ENCODE data around the gene LILRB2. TPM values are rescaled to one million over a fixed set of nuclear protein-coding genes. Genes with fewer than 3 reads are reported as not detected.
A peak's percentile ranks its signal among the peaks of the same experiment; 100 is the strongest.
"Not testable (repeated sequence)": the region's sequence is repeated elsewhere in the genome, so short reads cannot be mapped to it uniquely, and the experiment has no call there.

The LILRB2 gene
- total and polyA plus RNA-seq, 4 donors = 9.1 to 202 (median 27.9) TPM

GRCh38 chr19:54280025-54280424 lies 885 bp downstream of the LILRB2 start:
- 26 to 37% methylated on average over 4 of the region's 4 CpGs for WGBS, 2 donors
- not testable (repeated sequence) for H3K4me1 ChIP-seq (ENCODE audit: control insufficient read depth in 5 of 5, insufficient read depth in 5 of 5, low read length in 5 of 5); H3K9ac ChIP-seq (ENCODE audit: insufficient read depth in 1 of 2, low read length in 2 of 2); H3K9me3 ChIP-seq (ENCODE audit: control insufficient read depth in 4 of 4, insufficient read depth in 3 of 4, low read length in 3 of 4); DNase-seq; H3K27me3 ChIP-seq (ENCODE audit: control insufficient read depth in 3 of 3, insufficient read depth in 3 of 3, low read length in 2 of 3); H3K27ac ChIP-seq (ENCODE audit: low read depth in 1 of 2, low read length in 1 of 2); H3K36me3 ChIP-seq (ENCODE audit: control insufficient read depth in 4 of 4, insufficient read depth in 4 of 4, low read length in 4 of 4); ATAC-seq (ENCODE audit: insufficient read depth, low FRiP score); H3K4me3 ChIP-seq

- H3K4me1 ChIP-seq (ENCODE audit: control insufficient read depth in 5 of 5, insufficient read depth in 5 of 5, low read length in 5 of 5) = peaks cover 0 to 10% (median 0%) of the 10 kb centered on the region in 5 donors
- H3K27ac ChIP-seq (ENCODE audit: low read depth in 1 of 2, low read length in 1 of 2) = peak overlapping the region in 1 of 2 donors; percentile 32
- no peaks in the 10 kb centered on the region for H3K36me3 ChIP-seq (ENCODE audit: control insufficient read depth in 4 of 4, insufficient read depth in 4 of 4, low read length in 4 of 4)
- H3K9me3 ChIP-seq (ENCODE audit: control insufficient read depth in 4 of 4, insufficient read depth in 3 of 4, low read length in 3 of 4) = peaks cover 0 to 4% (median 0%) of the 10 kb centered on the region in 4 donors
- no peak overlapping the region for H3K4me3 ChIP-seq
- 78 to 87% methylated on average over 18 of the region's 18 CpGs for WGBS, 2 donors
- no peak for DNase-seq
- peaks cover 0 to 5% (median 0%) of the 10 kb centered on the region in 3 donors for H3K27me3 ChIP-seq (ENCODE audit: control insufficient read depth in 3 of 3, insufficient read depth in 3 of 3, low read length in 2 of 3)
- TF ChIP-seq CTCF (IDR thresholded peaks at IDR 0.05; ENCODE audit: control extremely low read depth, extremely low read depth) = no peak
- no peak for ATAC-seq (ENCODE audit: insufficient read depth, low FRiP score)
- no peak overlapping the region for H3K9ac ChIP-seq (ENCODE audit: insufficient read depth in 1 of 2, low read length in 2 of 2)
These were observed 1.4 kb downstream of the LILRB2 start for GRCh38 chr19:54279406-54279962.

GRCh38 chr19:54278571-54279195 lies 2.2 kb downstream of the LILRB2 start:
- DNase-seq; ATAC-seq (ENCODE audit: insufficient read depth, low FRiP score); H3K4me3 ChIP-seq; H3K36me3 ChIP-seq (ENCODE audit: control insufficient read depth in 4 of 4, insufficient read depth in 4 of 4, low read length in 4 of 4); H3K27ac ChIP-seq (ENCODE audit: low read depth in 1 of 2, low read length in 1 of 2); H3K4me1 ChIP-seq (ENCODE audit: control insufficient read depth in 5 of 5, insufficient read depth in 5 of 5, low read length in 5 of 5); H3K9me3 ChIP-seq (ENCODE audit: control insufficient read depth in 4 of 4, insufficient read depth in 3 of 4, low read length in 3 of 4); H3K27me3 ChIP-seq (ENCODE audit: control insufficient read depth in 3 of 3, insufficient read depth in 3 of 3, low read length in 2 of 3); H3K9ac ChIP-seq (ENCODE audit: insufficient read depth in 1 of 2, low read length in 2 of 2): not testable (repeated sequence)
- 74 to 90% methylated on average over 13 to 15 of the region's 15 CpGs for WGBS, 2 donors

- 81 to 93% methylated on average over 13 of the region's 13 CpGs for WGBS, 2 donors
- ATAC-seq (ENCODE audit: insufficient read depth, low FRiP score); H3K9me3 ChIP-seq (ENCODE audit: control insufficient read depth in 4 of 4, insufficient read depth in 3 of 4, low read length in 3 of 4); H3K36me3 ChIP-seq (ENCODE audit: control insufficient read depth in 4 of 4, insufficient read depth in 4 of 4, low read length in 4 of 4); H3K4me3 ChIP-seq; H3K4me1 ChIP-seq (ENCODE audit: control insufficient read depth in 5 of 5, insufficient read depth in 5 of 5, low read length in 5 of 5); H3K27ac ChIP-seq (ENCODE audit: low read depth in 1 of 2, low read length in 1 of 2); H3K9ac ChIP-seq (ENCODE audit: insufficient read depth in 1 of 2, low read length in 2 of 2); DNase-seq: not testable (repeated sequence)
- peaks cover 0 to 13% (median 0%) of the 10 kb centered on the region in 3 donors for H3K27me3 ChIP-seq (ENCODE audit: control insufficient read depth in 3 of 3, insufficient read depth in 3 of 3, low read length in 2 of 3)
These were observed 2.9 kb downstream of the LILRB2 start for GRCh38 chr19:54278056-54278455.

- not testable (repeated sequence) for H3K36me3 ChIP-seq (ENCODE audit: control insufficient read depth in 4 of 4, insufficient read depth in 4 of 4, low read length in 4 of 4); H3K9ac ChIP-seq (ENCODE audit: insufficient read depth in 1 of 2, low read length in 2 of 2); H3K27ac ChIP-seq (ENCODE audit: low read depth in 1 of 2, low read length in 1 of 2); H3K4me3 ChIP-seq; H3K4me1 ChIP-seq (ENCODE audit: control insufficient read depth in 5 of 5, insufficient read depth in 5 of 5, low read length in 5 of 5); H3K9me3 ChIP-seq (ENCODE audit: control insufficient read depth in 4 of 4, insufficient read depth in 3 of 4, low read length in 3 of 4); ATAC-seq (ENCODE audit: insufficient read depth, low FRiP score)
- peak in 1 of 3 donors; percentile 10 for DNase-seq
- WGBS, 2 donors = 72 to 77% methylated on average over 10 to 15 of the region's 15 CpGs
- peaks cover 0 to 13% (median 0%) of the 10 kb centered on the region in 3 donors for H3K27me3 ChIP-seq (ENCODE audit: control insufficient read depth in 3 of 3, insufficient read depth in 3 of 3, low read length in 2 of 3)
These were observed 3.7 kb downstream of the LILRB2 start for GRCh38 chr19:54277111-54277615.
